ENCODE results near the gene BCAS3.
A peak's percentile ranks its signal among the peaks of the same experiment; 100 is the strongest.

Gene BCAS3

GRCh38 chr17:61394630-61395408 is 717.2 kb downstream of the BCAS3 start:
- no peak overlapping the region for H3K4me3 ChIP-seq (ENCODE audit: insufficient read depth, low read depth, low read length, poor library complexity, severe bottlenecking)
- H3K27me3 ChIP-seq (replicated peaks; ENCODE audit: control insufficient read depth, insufficient read depth, low read length, poor library complexity, severe bottlenecking), result peaks cover 34% of the 10 kb centered on the region
- DNase-seq, result no peak
- peaks cover 31% of the 10 kb centered on the region for H3K4me1 ChIP-seq (ENCODE audit: control insufficient read depth, insufficient read depth, low read length, poor library complexity, severe bottlenecking)
- H3K36me3 ChIP-seq (ENCODE audit: control insufficient read depth, insufficient read depth, low read length), result no peaks in the 10 kb centered on the region
- H3K27ac ChIP-seq (ENCODE audit: insufficient read depth, low read length, poor library complexity, severe bottlenecking), result no peak overlapping the region
- no peaks in the 10 kb centered on the region for H3K9me3 ChIP-seq (ENCODE audit: control insufficient read depth, low read length)

GRCh38 chr17:61395409-61395982 is 717.8 kb downstream of the BCAS3 start:
- H3K4me1 ChIP-seq (ENCODE audit: control insufficient read depth, insufficient read depth, low read length, poor library complexity, severe bottlenecking), result peaks cover 31% of the 10 kb centered on the region
- H3K36me3 ChIP-seq (ENCODE audit: control insufficient read depth, insufficient read depth, low read length), result no peaks in the 10 kb centered on the region
- DNase-seq, result no peak
- H3K9me3 ChIP-seq (ENCODE audit: control insufficient read depth, low read length), result no peaks in the 10 kb centered on the region
- H3K27ac ChIP-seq (ENCODE audit: insufficient read depth, low read length, poor library complexity, severe bottlenecking), result no peak overlapping the region
- peaks cover 34% of the 10 kb centered on the region for H3K27me3 ChIP-seq (replicated peaks; ENCODE audit: control insufficient read depth, insufficient read depth, low read length, poor library complexity, severe bottlenecking)
- H3K4me3 ChIP-seq (ENCODE audit: insufficient read depth, low read depth, low read length, poor library complexity, severe bottlenecking), result no peak overlapping the region

DNA sequence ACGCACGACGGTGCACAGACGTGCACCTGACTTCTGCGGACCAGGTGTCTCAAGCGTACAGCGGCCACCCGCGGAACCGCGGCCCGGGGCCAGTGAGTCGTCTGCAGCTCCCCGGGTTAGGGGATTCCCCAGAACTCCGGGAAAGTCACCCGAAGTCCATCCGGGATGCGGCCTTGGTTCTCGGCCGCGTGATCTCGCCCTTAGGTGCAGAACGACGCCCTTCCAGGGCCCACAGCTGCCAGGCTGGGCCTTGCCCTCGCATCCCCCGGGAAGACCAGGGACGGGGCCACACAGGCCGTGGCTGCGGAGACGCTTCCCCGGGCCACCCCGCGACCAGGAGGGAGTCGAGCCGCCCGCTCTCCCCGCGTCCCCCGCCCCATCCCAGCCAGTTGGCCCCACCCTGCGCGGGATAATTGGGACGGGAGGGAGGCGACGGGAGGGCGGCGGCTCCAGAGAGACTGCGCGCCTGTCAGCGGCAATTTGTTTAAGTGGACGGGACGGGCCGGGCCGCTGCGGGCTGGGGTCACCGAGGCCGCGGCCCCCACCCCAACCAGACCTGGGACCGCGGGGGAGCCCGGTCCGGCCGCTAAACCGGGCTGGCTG is 718.4 kb downstream of the BCAS3 start:
- no peak for DNase-seq
- Histone ChIP-seq H3K36me3 (ENCODE audit: control insufficient read depth, insufficient read depth, low read length) (no peaks in the 10 kb centered on the region), H3K9me3 (ENCODE audit: control insufficient read depth, low read length) (no peaks in the 10 kb centered on the region), H3K4me1 (ENCODE audit: control insufficient read depth, insufficient read depth, low read length, poor library complexity, severe bottlenecking) (peaks cover 36% of the 10 kb centered on the region), H3K27me3 (replicated peaks; ENCODE audit: control insufficient read depth, insufficient read depth, low read length, poor library complexity, severe bottlenecking) (peaks cover 39% of the 10 kb centered on the region), H3K27ac (ENCODE audit: insufficient read depth, low read length, poor library complexity, severe bottlenecking) (no peak overlapping the region), H3K4me3 (ENCODE audit: insufficient read depth, low read depth, low read length, poor library complexity, severe bottlenecking) (no peak overlapping the region)

GRCh38 chr17:61396586-61397085 is 719.0 kb downstream of the BCAS3 start:
- H3K27ac ChIP-seq (ENCODE audit: insufficient read depth, low read length, poor library complexity, severe bottlenecking), result no peak overlapping the region
- peaks cover 42% of the 10 kb centered on the region for H3K4me1 ChIP-seq (ENCODE audit: control insufficient read depth, insufficient read depth, low read length, poor library complexity, severe bottlenecking)
- no peaks in the 10 kb centered on the region for H3K36me3 ChIP-seq (ENCODE audit: control insufficient read depth, insufficient read depth, low read length)
- no peak for DNase-seq
- no peak overlapping the region for H3K4me3 ChIP-seq (ENCODE audit: insufficient read depth, low read depth, low read length, poor library complexity, severe bottlenecking)
- H3K9me3 ChIP-seq (ENCODE audit: control insufficient read depth, low read length), result no peaks in the 10 kb centered on the region
- H3K27me3 ChIP-seq (replicated peaks; ENCODE audit: control insufficient read depth, insufficient read depth, low read length, poor library complexity, severe bottlenecking), result peaks cover 45% of the 10 kb centered on the region

GRCh38 chr17:61397086-61397842 is 719.6 kb downstream of the BCAS3 start:
- H3K4me3 ChIP-seq (ENCODE audit: insufficient read depth, low read depth, low read length, poor library complexity, severe bottlenecking), result no peak overlapping the region
- no peak for DNase-seq
- no peak overlapping the region for H3K27ac ChIP-seq (ENCODE audit: insufficient read depth, low read length, poor library complexity, severe bottlenecking)
- H3K27me3 ChIP-seq (replicated peaks; ENCODE audit: control insufficient read depth, insufficient read depth, low read length, poor library complexity, severe bottlenecking), result peaks cover 50% of the 10 kb centered on the region
- no peaks in the 10 kb centered on the region for H3K36me3 ChIP-seq (ENCODE audit: control insufficient read depth, insufficient read depth, low read length)
- H3K4me1 ChIP-seq (ENCODE audit: control insufficient read depth, insufficient read depth, low read length, poor library complexity, severe bottlenecking), result peaks cover 44% of the 10 kb centered on the region
- H3K9me3 ChIP-seq (ENCODE audit: control insufficient read depth, low read length), result no peaks in the 10 kb centered on the region

DNA sequence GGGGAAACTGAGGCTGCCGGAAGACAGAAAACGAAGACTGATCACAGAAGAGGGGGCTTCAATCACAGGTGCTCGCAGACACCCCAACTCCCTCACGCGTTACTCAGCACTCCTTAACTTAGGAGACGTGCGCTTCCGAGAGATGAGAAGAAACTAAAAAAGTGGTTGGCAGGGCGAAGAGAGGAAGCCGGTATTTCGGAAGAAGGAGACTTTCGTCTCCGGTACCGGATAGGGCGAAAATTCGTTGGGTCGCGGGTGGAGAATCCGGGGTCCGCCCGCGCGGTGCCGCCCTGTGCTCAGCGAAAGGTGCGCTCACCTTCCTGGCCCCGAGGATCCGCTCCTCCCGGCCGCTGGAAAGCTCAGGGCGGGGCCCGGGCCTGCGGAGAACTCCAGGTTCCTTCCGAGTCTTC is 721.1 kb downstream of the BCAS3 start:
- H3K9me3 ChIP-seq (ENCODE audit: control insufficient read depth, low read length), result no peaks in the 10 kb centered on the region
- peak overlapping the region; percentile 12 for H3K4me3 ChIP-seq (ENCODE audit: insufficient read depth, low read depth, low read length, poor library complexity, severe bottlenecking)
- peaks cover 65% of the 10 kb centered on the region for H3K27me3 ChIP-seq (replicated peaks; ENCODE audit: control insufficient read depth, insufficient read depth, low read length, poor library complexity, severe bottlenecking)
- H3K27ac ChIP-seq (ENCODE audit: insufficient read depth, low read length, poor library complexity, severe bottlenecking), result no peak overlapping the region
- H3K36me3 ChIP-seq (ENCODE audit: control insufficient read depth, insufficient read depth, low read length), result no peaks in the 10 kb centered on the region
- peaks cover 52% of the 10 kb centered on the region for H3K4me1 ChIP-seq (ENCODE audit: control insufficient read depth, insufficient read depth, low read length, poor library complexity, severe bottlenecking)
- DNase-seq, result no peak

DNA sequence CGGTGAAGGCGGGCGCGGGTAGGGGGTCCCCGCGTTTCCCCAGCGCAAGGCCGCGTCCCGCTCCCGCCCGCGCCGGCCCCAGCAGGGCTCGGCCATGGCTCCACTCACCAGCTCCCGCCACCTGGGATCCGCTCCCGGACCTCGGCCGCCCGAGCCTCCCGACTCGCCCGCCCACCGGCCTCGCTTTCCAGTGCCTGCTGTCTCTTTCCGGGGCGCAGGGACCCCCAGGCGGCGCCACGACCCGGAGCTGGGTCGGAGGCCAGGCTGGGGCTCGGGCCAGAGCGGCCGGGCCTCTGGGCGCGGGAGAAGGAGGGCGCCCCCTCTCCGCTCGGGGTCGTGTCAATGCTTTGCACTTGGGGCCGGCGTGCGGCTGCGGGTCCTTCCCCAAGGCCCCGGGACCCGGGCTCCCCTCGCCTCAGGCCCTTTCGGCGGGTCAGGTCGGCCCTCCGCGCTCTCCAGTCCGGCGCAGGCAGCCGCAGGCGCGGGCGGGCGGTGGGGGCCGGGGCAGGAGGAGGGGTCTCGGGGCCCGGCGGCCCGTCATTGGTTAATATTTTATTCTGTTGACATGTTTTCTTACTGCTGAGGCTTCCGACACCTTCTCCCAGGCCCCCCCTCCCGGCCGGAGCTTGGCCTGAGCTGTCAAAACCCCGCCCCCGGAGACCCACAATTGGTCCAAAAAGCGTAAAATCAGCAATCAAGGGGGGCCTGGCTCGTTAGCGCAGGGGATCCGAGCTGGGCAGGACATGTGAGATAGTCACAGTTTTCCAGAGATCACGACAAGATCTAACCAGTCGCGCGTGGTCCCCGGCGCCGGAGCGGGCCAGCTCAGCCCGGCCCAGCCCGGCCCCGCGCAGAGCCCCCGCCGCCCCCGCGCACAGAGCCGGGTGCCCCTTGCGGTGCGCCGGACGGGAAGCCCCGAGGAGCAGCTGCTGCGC is 721.7 kb downstream of the BCAS3 start, which contains the start of gene TBX2:
TSS of gene TBX2 (plus strand) at position 713 of the 935 bp plus-strand sequence. CDS start 334 bp downstream, outside the sequence.
- Histone ChIP-seq H3K36me3 (ENCODE audit: control insufficient read depth, insufficient read depth, low read length) (no peaks in the 10 kb centered on the region), H3K9me3 (ENCODE audit: control insufficient read depth, low read length) (no peaks in the 10 kb centered on the region), H3K27ac (ENCODE audit: insufficient read depth, low read length, poor library complexity, severe bottlenecking) (no peak within 1 kb of the TSS), H3K4me3 (ENCODE audit: insufficient read depth, low read depth, low read length, poor library complexity, severe bottlenecking) (peak within 1 kb of the TSS; percentile 22), H3K27me3 (replicated peaks; ENCODE audit: control insufficient read depth, insufficient read depth, low read length, poor library complexity, severe bottlenecking) (peaks cover 71% of the 10 kb centered on the region), H3K4me1 (ENCODE audit: control insufficient read depth, insufficient read depth, low read length, poor library complexity, severe bottlenecking) (peaks cover 58% of the 10 kb centered on the region)
- no peak for DNase-seq

- DNase-seq, result no peak
- no peaks in the 10 kb centered on the region for H3K36me3 ChIP-seq (ENCODE audit: control insufficient read depth, insufficient read depth, low read length)
- H3K27me3 ChIP-seq (replicated peaks; ENCODE audit: control insufficient read depth, insufficient read depth, low read length, poor library complexity, severe bottlenecking), result peaks cover 79% of the 10 kb centered on the region
- peak overlapping the region; percentile 22 for H3K4me3 ChIP-seq (ENCODE audit: insufficient read depth, low read depth, low read length, poor library complexity, severe bottlenecking)
- no peaks in the 10 kb centered on the region for H3K9me3 ChIP-seq (ENCODE audit: control insufficient read depth, low read length)
- H3K27ac ChIP-seq (ENCODE audit: insufficient read depth, low read length, poor library complexity, severe bottlenecking), result no peak overlapping the region
- H3K4me1 ChIP-seq (ENCODE audit: control insufficient read depth, insufficient read depth, low read length, poor library complexity, severe bottlenecking), result peaks cover 66% of the 10 kb centered on the region
Observed at GRCh38 chr17:61400066-61400716, 722.5 kb downstream of the BCAS3 start.

Measured in effector memory CD4-positive, alpha-beta T cell (primary cell).